GM12873 (cell line): ENCODE results near the gene KATNB1.

ENCODE experiments used
- CTCF ChIP-seq: IDR thresholded peaks from 2 replicates; pipeline ENCODE4 v1.5.1; 2012; ENCODE audit warnings: low read depth, mild to moderate bottlenecking, moderate library complexity, low read length, control low read depth; ENCODE audit not compliant: insufficient read depth; ENCODE audit errors: missing control alignments

KATNB1 gene

GRCh38 chr16:57799600-57800199, 64.1 kb downstream of the KATNB1 start:
- TF ChIP-seq CTCF = no peak

GRCh38 chr16:57800200-57801097, 64.9 kb downstream of the KATNB1 start:
- TF ChIP-seq CTCF = no peak

- no peak for TF ChIP-seq CTCF
These were observed 65.7 kb downstream of the KATNB1 start for GRCh38 chr16:57801098-57801808.

GRCh38 chr16:57801809-57802340, 66.3 kb downstream of the KATNB1 start:
- TF ChIP-seq CTCF = no peak

- no peak for TF ChIP-seq CTCF
These were observed 67.0 kb downstream of the KATNB1 start, which contains the start of gene KIFC3 for GRCh38 chr16:57802341-57803133. Gene KIFC3, minus strand, starts transcription at chr16:57802491. Its CDS starts 4,248 bp downstream, at chr16:57798243.

- no peak for TF ChIP-seq CTCF
These were observed 67.8 kb downstream of the KATNB1 start for GRCh38 chr16:57803134-57803990.
